GM10248 (cell line): ENCODE results near the gene TDRD6.

Source experiments
- CTCF ChIA-PET: fragments of 300-600 bp; sonication (Branson Sonifier 250); formaldehyde crosslinking; extraction: SDS; loops from one replicate; lab custom pipeline; 2021; ENCODE audit warnings: antibody characterized with exemption; lab: Yijun Ruan, JAX
- POLR2A ChIA-PET: fragments of 350-650 bp; sonication (Branson Sonifier 250); formaldehyde crosslinking; extraction: SDS; loops from one replicate; lab custom pipeline; 2020; ENCODE audit warnings: antibody characterized with exemption; lab: Yijun Ruan, JAX
- DNase-seq: peaks from one replicate; pipeline ENCODE4 v3.0.0; 2012; ENCODE audit errors: extremely low spot score
- CTCF ChIP-seq: IDR thresholded peaks from 2 replicates; pipeline ENCODE4 v1.5.1; 2012; ENCODE audit warnings: mild to moderate bottlenecking, low read depth; ENCODE audit errors: extremely low read depth, missing control alignments, control extremely low read depth

The TDRD6 gene

GRCh38 chr6:46746696-46747095 is 59.0 kb downstream of the TDRD6 start, which contains the start of gene ANKRD66:
Gene ANKRD66 (plus strand): TSS chr6:46746933. CDS start chr6:46751949, 5,016 bp downstream.
- no peak for DNase-seq
- POLR2A ChIA-PET = no interaction called here
- TF ChIP-seq CTCF = no peak

GRCh38 chr6:46748940-46749503 is 61.3 kb downstream of the TDRD6 start:
- POLR2A ChIA-PET = no interaction called here
- no peak for DNase-seq
- CTCF ChIA-PET = no interaction called here
- TF ChIP-seq CTCF = no peak

More at GRCh38 chr6:46746696-46747095, 59.0 kb downstream of the TDRD6 start, which contains the start of gene ANKRD66:
- CTCF ChIA-PET = no interaction called here

- ChIA-PET POLR2A (no interaction called here), CTCF (no interaction called here)
- DNase-seq = no peak
- TF ChIP-seq CTCF = no peak
Observed at GRCh38 chr6:46749731-46750130, 62.0 kb downstream of the TDRD6 start.

- no peak for DNase-seq
- no peak for TF ChIP-seq CTCF
- POLR2A ChIA-PET = no interaction called here
- CTCF ChIA-PET = no interaction called here
Observed at GRCh38 chr6:46751658-46752057, 64.0 kb downstream of the TDRD6 start.
